LHCN-M2 (cell line): Measurements from ENCODE around the gene C11orf91. TPM values are rescaled to one million over a fixed set of nuclear protein-coding genes. Genes with fewer than 3 reads are reported as not detected.

Source experiments
- DNase-seq: peaks from one replicate; pipeline ENCODE4 v3.0.0-alpha.2; 2012; ENCODE audit warnings: low read depth
- total RNA-seq: library from RNA; depleted of rRNA; stranded (reverse); fragments of >200 nt; gene quantifications from 2 replicates; pipeline ENCODE4 v1.2.3, GENCODE V29; 2014; rRNA removed

The C11orf91 gene
- total RNA-seq, 1 experiment from 2014 or later = 1.1 TPM

GRCh38 chr11:33651990-33652389 lies 48.6 kb downstream of the C11orf91 start:
- no peak for DNase-seq

- DNase-seq = no peak
These were observed 49.1 kb downstream of the C11orf91 start for GRCh38 chr11:33651555-33651954.

- no peak for DNase-seq
These were observed 50.7 kb downstream of the C11orf91 start for GRCh38 chr11:33649944-33650343.

Other genes with a start within 250 kb of the C11orf91 start
- gene CD59, start 35.6 kb upstream of the C11orf91 start, total RNA-seq = 827 and 995 TPM in 2 replicates
- 23.0 and 28.5 TPM in 2 replicates for gene FBXO3, start 73.7 kb upstream of the C11orf91 start, total RNA-seq
- 0.83 and 3.4 TPM in 2 replicates for gene LMO2, start 191.2 kb upstream of the C11orf91 start, total RNA-seq